Measurements from ENCODE around the gene CRYL1. TPM values are rescaled to one million over a fixed set of nuclear protein-coding genes. Genes with fewer than 3 reads are reported as not detected.

Gene CRYL1
- total and polyA plus RNA-seq, 2 of the 4 experiments (the other 2 are of a cell fraction): 11.7 to 16.4 TPM

DNA sequence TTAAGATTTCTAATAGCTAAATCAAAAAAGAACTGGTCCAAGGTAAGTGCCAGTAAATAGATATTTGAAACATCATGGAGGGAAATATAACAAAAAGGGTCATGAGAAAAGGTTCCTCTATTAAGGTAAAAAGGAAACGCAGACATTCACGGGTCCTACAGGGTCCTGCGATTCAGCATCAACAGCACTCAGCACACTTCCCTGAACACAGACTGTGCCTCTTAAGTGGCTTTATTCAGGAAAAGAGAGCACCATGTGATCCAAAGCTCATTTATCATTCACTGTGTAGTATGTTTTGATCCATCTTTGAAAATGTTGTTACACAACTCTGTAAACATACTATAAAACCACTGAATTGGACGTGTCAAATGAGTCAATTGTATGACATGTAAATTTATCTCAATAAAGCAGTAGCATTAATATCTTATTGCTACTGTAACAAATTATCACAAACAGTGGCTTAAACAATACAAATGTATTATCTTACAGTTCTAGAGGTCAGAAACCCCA lies 33.7 kb downstream of the CRYL1 start:
- no peaks in the 10 kb centered on the region for H3K36me3 ChIP-seq (ENCODE audit: control insufficient read depth, insufficient read depth, low read length)
- no peak overlapping the region for H3K23ac ChIP-seq (ENCODE audit: low read depth, low read length)
- H3K27me3 ChIP-seq (ENCODE audit: control insufficient read depth, insufficient read depth, low read length): no peaks in the 10 kb centered on the region
- no peak overlapping the region for H2BK120ac ChIP-seq (ENCODE audit: low read depth, low read length)
- H3K56ac ChIP-seq (ENCODE audit: extremely low read depth, insufficient read depth, low read length): no peak overlapping the region
- H2BK15ac ChIP-seq (ENCODE audit: low read depth, low read length): no peak overlapping the region
- no peak overlapping the region for H2AFZ ChIP-seq (replicated peaks; ENCODE audit: low read length, poor library complexity)
- intact Hi-C loops (cut with micrococcal nuclease): no loop called here
- H4K20me1 ChIP-seq (ENCODE audit: insufficient read depth, low read length): no peaks in the 10 kb centered on the region
- in situ Hi-C loops (cut with MboI; ENCODE audit: low sequenced_read_pairs): loop anchor here (5.0 to 10.0 kb wide), 2 partner anchors 343 to 435 kb away; no protein-coding TSS in a partner anchor
- no peak for ATAC-seq (ENCODE audit: low read depth)
- H3K4me1 ChIP-seq (ENCODE audit: control insufficient read depth, insufficient read depth, low read length): peaks cover 5% of the 10 kb centered on the region
- no peak overlapping the region for H4K5ac ChIP-seq (ENCODE audit: low read depth, low read length)
- POLR2A ChIA-PET (ENCODE audit: unreplicated experiment): no interaction called here
- TF ChIP-seq CEBPB (IDR thresholded peaks at IDR 0.05; ENCODE audit: low read depth, low read length) (no peak), MXI1 (IDR thresholded peaks at IDR 0.05; ENCODE audit: borderline replicate concordance, low read depth, low read length) (no peak), NFE2L2 (IDR thresholded peaks at IDR 0.05; ENCODE audit: low read depth, low read length) (no peak), SMC3 (IDR thresholded peaks at IDR 0.05; ENCODE audit: low read depth, low read length) (no peak), POLR2A (IDR thresholded peaks at IDR 0.05; ENCODE audit: low read depth, low read length) (no peak)
- no peak overlapping the region for H2AK5ac ChIP-seq (ENCODE audit: low read depth, low read length)
- WGBS, 2 experiments (ENCODE audit: extremely low coverage in 2 of 2, insufficient read length in 1 of 2): no CpG with 5 or more reads among the region's 4 CpGs
- H3K9me3 ChIP-seq (ENCODE audit: control insufficient read depth, insufficient read depth, low read length): no peaks in the 10 kb centered on the region
- no peak overlapping the region for H2BK5ac ChIP-seq (ENCODE audit: low read depth, low read length, poor library complexity, severe bottlenecking)
- no peak overlapping the region for H3K27ac ChIP-seq (ENCODE audit: insufficient read depth, low read length)
- no peak overlapping the region for H2BK20ac ChIP-seq (ENCODE audit: low read depth, low read length)
- no peak for DNase-seq
- no peak overlapping the region for H3K4ac ChIP-seq (ENCODE audit: low read depth, low read length)
- no peaks in the 10 kb centered on the region for H3K79me1 ChIP-seq (ENCODE audit: low read depth in 1 of 2, low read length in 2 of 2)
- no peak overlapping the region for H3K4me2 ChIP-seq (ENCODE audit: low read depth, low read length)
- H2AK9ac ChIP-seq (replicated peaks; ENCODE audit: low read depth, low read length, poor library complexity): no peak overlapping the region
- H3K14ac ChIP-seq (replicated peaks; ENCODE audit: low read depth, low read length): no peak overlapping the region
- H3K9me1 ChIP-seq (ENCODE audit: insufficient read depth, low read length): no peaks in the 10 kb centered on the region
- H3K18ac ChIP-seq (ENCODE audit: low read depth, low read length): no peak overlapping the region
- dilution Hi-C loops (cut with HindIII; ENCODE audit: low sequenced_read_pairs, unreplicated experiment): loop anchor here (25.0 kb wide), 1 partner anchor 305 kb away; the partner anchor contains the start of gene GJB2
- H3K4me3 ChIP-seq (ENCODE audit: insufficient read depth, low read depth, low read length): no peak overlapping the region
- no peak overlapping the region for H3K9ac ChIP-seq (ENCODE audit: low read depth, low read length)
- no peak overlapping the region for H4K8ac ChIP-seq (ENCODE audit: low read depth in 2 of 2, low read length in 2 of 2)
- no TSS peak for BruUV-seq (replicated peaks)
- no peak overlapping the region for H4K91ac ChIP-seq (ENCODE audit: insufficient read depth, low read depth, low read length)
- CTCF ChIA-PET: interaction anchor here (0.6 to 1.9 kb wide), 10 partner anchors 19 to 895 kb away, joined by 3 to 6 read pairs (median 4); partner anchors contain the start of gene IL17D
